Uterus (tissue), 2 donors: ENCODE data around the gene ASTN2.

ENCODE experiments used
- CTCF ChIP-seq, 4 experiments: fragments of 200-600 bp in 2 of 4; fragments of 450-650 bp in 2 of 4; sonication (generic) in 2 of 4; IDR thresholded peaks; one replicate each; pipeline ENCODE4 v1.5.1; 2016 to 2019; ENCODE audit warnings: antibody characterized with exemption in 4 of 4, mild to moderate bottlenecking in 2 of 4, moderate library complexity in 1 of 4
- POLR2A ChIP-seq, 2 donors: fragments of 450-650 bp; IDR thresholded peaks; one replicate each; pipeline ENCODE4 v1.6.1; 2016; ENCODE audit warnings: antibody characterized with exemption in 2 of 2, mild to moderate bottlenecking in 1 of 2, moderate library complexity in 1 of 2

- no peak for TF ChIP-seq CTCF (IDR thresholded peaks at IDR 0.05)
- no peak for TF ChIP-seq POLR2A (IDR thresholded peaks at IDR 0.05)
Measured at GRCh38 chr9:117218951-117219350, 195.9 kb downstream of the ASTN2 start.
